GM18861 (cell line): ENCODE measurements around the gene OS9.
A peak's percentile ranks its signal among the peaks of the same experiment; 100 is the strongest.
"Not testable (repeated sequence)": the region's sequence is repeated elsewhere in the genome, so short reads cannot be mapped to it uniquely, and the experiment has no call there.

ENCODE experiments used
- ATAC-seq: cut with Tn5 transposase; IDR thresholded peaks from one replicate; pipeline ENCODE4 v1.9.1; 2021; ENCODE audit not compliant: unreplicated experiment

Gene OS9

GRCh38 chr12:57693659-57694458 is at the start of gene OS9:
OS9 (plus strand) TSS chr12:57694132; CDS start chr12:57694162, 30 bp downstream.
- ATAC-seq = peak; percentile 95

- not testable (repeated sequence) for ATAC-seq
Measured at GRCh38 chr12:57645990-57646658, 47.8 kb upstream of the OS9 start.

GRCh38 chr12:57646659-57647049 is 47.3 kb upstream of the OS9 start:
- not testable (repeated sequence) for ATAC-seq

- ATAC-seq = no peak
Measured at GRCh38 chr12:57654042-57654441, 39.9 kb upstream of the OS9 start.

GRCh38 chr12:57655541-57656240 is 38.2 kb upstream of the OS9 start:
- no peak for ATAC-seq

GRCh38 chr12:57656408-57656807 is 37.5 kb upstream of the OS9 start:
- not testable (repeated sequence) for ATAC-seq

- ATAC-seq = no peak
Measured at GRCh38 chr12:57657744-57658143, 36.2 kb upstream of the OS9 start.

- no peak for ATAC-seq
Measured at GRCh38 chr12:57658890-57659289, 35.0 kb upstream of the OS9 start.

GRCh38 chr12:57661376-57661775 is 32.6 kb upstream of the OS9 start:
- ATAC-seq = no peak

GRCh38 chr12:57665066-57665820 is 28.7 kb upstream of the OS9 start:
- not testable (repeated sequence) for ATAC-seq

GRCh38 chr12:57666897-57667296 is 27.0 kb upstream of the OS9 start:
- no peak for ATAC-seq

GRCh38 chr12:57669691-57670090 is 24.2 kb upstream of the OS9 start:
- not testable (repeated sequence) for ATAC-seq

- ATAC-seq = not testable (repeated sequence)
Measured at GRCh38 chr12:57671811-57672210, 22.1 kb upstream of the OS9 start.

- ATAC-seq = no peak
Measured at GRCh38 chr12:57672801-57673200, 21.1 kb upstream of the OS9 start.

- no peak for ATAC-seq
Measured at GRCh38 chr12:57674691-57675090, 19.2 kb upstream of the OS9 start.

GRCh38 chr12:57677947-57678346 is 16.0 kb upstream of the OS9 start:
- ATAC-seq = not testable (repeated sequence)

- no peak for ATAC-seq
Measured at GRCh38 chr12:57679697-57680096, 14.2 kb upstream of the OS9 start.

- ATAC-seq = no peak
Measured at GRCh38 chr12:57687862-57688261, 6.1 kb upstream of the OS9 start.

GRCh38 chr12:57688931-57689330 is 5.0 kb upstream of the OS9 start:
- ATAC-seq = no peak

GRCh38 chr12:57692500-57692899 is 1.4 kb upstream of the OS9 start:
- no peak for ATAC-seq

GRCh38 chr12:57693317-57693658 is 644 bp upstream of the OS9 start:
- no peak for ATAC-seq
